Esophagus muscularis mucosa (tissue), 4 donors: ENCODE measurements around the gene CD52. TPM values are rescaled to one million over a fixed set of nuclear protein-coding genes. Genes with fewer than 3 reads are reported as not detected.

Experiments used
- DNase-seq: peaks from one replicate; pipeline ENCODE4 v3.0.0-alpha.2; 2017; ENCODE audit errors: extremely low spot score
- H3K27ac ChIP-seq, 4 donors: fragments of 200-600 bp; sonication (generic); replicated peaks in 1 of 4; 1 replicate in 3 of 4; 2 replicates in 1 of 4; pipeline ENCODE4 v1.5.1; 2016 to 2019; ENCODE audit warnings: mild to moderate bottlenecking in 1 of 4
- H3K27me3 ChIP-seq, 4 donors: fragments of 200-600 bp; sonication (generic); one replicate each; pipeline versions ENCODE4 v1.5.1 to v1.6.0; 2016 to 2019
- H3K36me3 ChIP-seq, 4 donors: fragments of 200-600 bp; sonication (generic); one replicate each; pipeline ENCODE4 v1.5.1; 2016 to 2019
- H3K4me1 ChIP-seq, 4 donors: fragments of 200-600 bp; sonication (generic); one replicate each; pipeline ENCODE4 v1.5.1; 2016 to 2019
- H3K4me3 ChIP-seq, 4 donors: fragments of 200-600 bp; sonication (generic); 1 replicate in 2 of 4; 2 replicates in 2 of 4; pipeline ENCODE4 v1.5.1; 2016 to 2019; ENCODE audit warnings: mild to moderate bottlenecking in 4 of 4, moderate library complexity in 1 of 4
- H3K9me3 ChIP-seq, 4 donors: fragments of 200-600 bp; sonication (generic); 1 replicate in 3 of 4; 2 replicates in 1 of 4; pipeline ENCODE4 v1.5.1; 2016 to 2019
- EP300 ChIP-seq: sonication (generic); formaldehyde crosslinking; IDR thresholded peaks from one replicate; pipeline ENCODE4 v1.6.1; 2017; ENCODE audit warnings: antibody characterized with exemption
- POLR2A ChIP-seq: fragments of 450-650 bp; IDR thresholded peaks from one replicate; pipeline ENCODE4 v1.6.1; 2017; ENCODE audit warnings: antibody characterized with exemption, moderate library complexity, mild to moderate bottlenecking, low read depth
- POLR2AphosphoS5 ChIP-seq, 2 donors: sonication (generic); formaldehyde crosslinking; IDR thresholded peaks; one replicate each; pipeline ENCODE4 v1.6.1; 2017; ENCODE audit warnings: antibody characterized with exemption in 2 of 2
- WGBS: methylation state at CpG from one replicate; pipeline ENCODE4 v1.1.5; 2018; 5-methylcytosine and 5-hydroxymethylcytosine counted together
- intact Hi-C: fragments of 100-400 bp; cut with DNase I; formaldehyde crosslinking; loops from one replicate; pipeline ENCODE4 v1.15.1; 2023
- total RNA-seq, 4 donors: library from RNA; depleted of rRNA; stranded (reverse); fragments of >200 nt; gene quantifications; one replicate each; pipeline versions ENCODE4 v1.1.0 to v1.2.1, GENCODE V29; 2016
- TF ChIP-seq, protein P1 (sequence below), 3 experiments: fragments of 200-600 bp in 2 of 3; fragments of 450-650 bp in 1 of 3; sonication (generic) in 2 of 3; IDR thresholded peaks; one replicate each; pipeline ENCODE4 v1.5.1; 2017 to 2019; ENCODE audit warnings: antibody characterized with exemption in 3 of 3, mild to moderate bottlenecking in 2 of 3, moderate library complexity in 1 of 3

Gene CD52
- total RNA-seq, 4 donors from 2014 or later: 3.8 to 14.0 (median 7.1) TPM; not detected in 1

- peaks cover 0 to 27% (median 0%) of the 10 kb centered on the region in 4 donors for H3K27me3 ChIP-seq
- WGBS: 73% methylated on average over 4 of the region's 5 CpGs
- no peaks in the 10 kb centered on the region for H3K4me1 ChIP-seq
- no peak overlapping the region for H3K4me3 ChIP-seq
- no peak overlapping the region for H3K27ac ChIP-seq
- DNase-seq: no peak
- H3K9me3 ChIP-seq: no peaks in the 10 kb centered on the region
- no peaks in the 10 kb centered on the region for H3K36me3 ChIP-seq
- no peak for TF ChIP-seq POLR2AphosphoS5 (IDR thresholded peaks at IDR 0.05)
- no peak for TF ChIP-seq EP300
- TF ChIP-seq, protein P1, sequence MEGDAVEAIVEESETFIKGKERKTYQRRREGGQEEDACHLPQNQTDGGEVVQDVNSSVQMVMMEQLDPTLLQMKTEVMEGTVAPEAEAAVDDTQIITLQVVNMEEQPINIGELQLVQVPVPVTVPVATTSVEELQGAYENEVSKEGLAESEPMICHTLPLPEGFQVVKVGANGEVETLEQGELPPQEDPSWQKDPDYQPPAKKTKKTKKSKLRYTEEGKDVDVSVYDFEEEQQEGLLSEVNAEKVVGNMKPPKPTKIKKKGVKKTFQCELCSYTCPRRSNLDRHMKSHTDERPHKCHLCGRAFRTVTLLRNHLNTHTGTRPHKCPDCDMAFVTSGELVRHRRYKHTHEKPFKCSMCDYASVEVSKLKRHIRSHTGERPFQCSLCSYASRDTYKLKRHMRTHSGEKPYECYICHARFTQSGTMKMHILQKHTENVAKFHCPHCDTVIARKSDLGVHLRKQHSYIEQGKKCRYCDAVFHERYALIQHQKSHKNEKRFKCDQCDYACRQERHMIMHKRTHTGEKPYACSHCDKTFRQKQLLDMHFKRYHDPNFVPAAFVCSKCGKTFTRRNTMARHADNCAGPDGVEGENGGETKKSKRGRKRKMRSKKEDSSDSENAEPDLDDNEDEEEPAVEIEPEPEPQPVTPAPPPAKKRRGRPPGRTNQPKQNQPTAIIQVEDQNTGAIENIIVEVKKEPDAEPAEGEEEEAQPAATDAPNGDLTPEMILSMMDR (IDR thresholded peaks at IDR 0.05): no peak
- no peak for TF ChIP-seq POLR2A
- intact Hi-C loops: no loop called here
These were observed 32.1 kb downstream of the CD52 start for GRCh38 chr1:26349877-26350244.

- H3K27me3 ChIP-seq: peaks cover 0 to 27% (median 2%) of the 10 kb centered on the region in 4 donors
These were observed 32.6 kb downstream of the CD52 start for GRCh38 chr1:26350343-26350700.

GRCh38 chr1:26350701-26351589 is 33.2 kb downstream of the CD52 start:
- H3K9me3 ChIP-seq: no peaks in the 10 kb centered on the region
- TF ChIP-seq POLR2AphosphoS5 (IDR thresholded peaks at IDR 0.05) (no peak), POLR2A (no peak), EP300 (no peak)
- TF ChIP-seq, protein P1 (IDR thresholded peaks at IDR 0.05): no peak
- intact Hi-C loops: no loop called here
- peaks cover 0 to 29% (median 3%) of the 10 kb centered on the region in 4 donors for H3K27me3 ChIP-seq
- 75% methylated on average over 9 of the region's 9 CpGs for WGBS
- DNase-seq: no peak
- H3K36me3 ChIP-seq: no peaks in the 10 kb centered on the region
- no peaks in the 10 kb centered on the region for H3K4me1 ChIP-seq
- no peak overlapping the region for H3K27ac ChIP-seq
- no peak overlapping the region for H3K4me3 ChIP-seq

More at GRCh38 chr1:26350343-26350700, 32.6 kb downstream of the CD52 start:
- intact Hi-C loops: no loop called here
- WGBS: 67% methylated on average over 2 of the region's 2 CpGs
- no peak for TF ChIP-seq POLR2A
- TF ChIP-seq, protein P1 (IDR thresholded peaks at IDR 0.05): no peak
- TF ChIP-seq POLR2AphosphoS5 (IDR thresholded peaks at IDR 0.05): no peak
- no peak for DNase-seq
- H3K4me1 ChIP-seq: no peaks in the 10 kb centered on the region
- H3K9me3 ChIP-seq: no peaks in the 10 kb centered on the region
- H3K4me3 ChIP-seq: no peak overlapping the region
- H3K36me3 ChIP-seq: no peaks in the 10 kb centered on the region
- no peak overlapping the region for H3K27ac ChIP-seq

- Histone ChIP-seq H3K4me1 (no peaks in the 10 kb centered on the region), H3K36me3 (no peaks in the 10 kb centered on the region), H3K9me3 (no peaks in the 10 kb centered on the region), H3K4me3 (no peak overlapping the region), H3K27me3 (peaks cover 0 to 37% (median 3%) of the 10 kb centered on the region in 4 donors), H3K27ac (no peak overlapping the region)
- no peak for DNase-seq
- 92% methylated on average over 7 of the region's 12 CpGs for WGBS
- TF ChIP-seq EP300: no peak
- TF ChIP-seq, protein P1 (IDR thresholded peaks at IDR 0.05): no peak
- no peak for TF ChIP-seq POLR2A
- TF ChIP-seq POLR2AphosphoS5 (IDR thresholded peaks at IDR 0.05): no peak
- intact Hi-C loops: no loop called here
These were observed 34.0 kb downstream of the CD52 start for GRCh38 chr1:26351590-26352337.
